Ascending aorta (tissue), 2 donors: Measurements from ENCODE around the gene MT2A. TPM values are rescaled to one million over a fixed set of nuclear protein-coding genes. Genes with fewer than 3 reads are reported as not detected.

Experiments used
- DNase-seq, 2 donors: peaks; one replicate each; pipeline ENCODE4 v3.0.0-alpha.2; 2019; ENCODE audit warnings: low spot score in 2 of 2
- H3K27ac ChIP-seq, 2 donors: fragments of 200-600 bp; sonication (generic); one replicate each; pipeline ENCODE4 v1.5.1; 2016 to 2017; ENCODE audit warnings: mild to moderate bottlenecking in 1 of 2
- H3K27me3 ChIP-seq: fragments of 200-600 bp; sonication (generic); one replicate; pipeline ENCODE4 v1.5.1; 2017
- H3K36me3 ChIP-seq, 2 donors: fragments of 200-600 bp; sonication (generic); one replicate each; pipeline ENCODE4 v1.5.1; 2016
- H3K4me1 ChIP-seq, 2 donors: fragments of 200-600 bp; sonication (generic); one replicate each; pipeline ENCODE4 v1.5.1; 2016 to 2017; ENCODE audit warnings: mild to moderate bottlenecking in 1 of 2
- H3K4me3 ChIP-seq, 2 donors: fragments of 200-600 bp; sonication (generic); one replicate each; pipeline ENCODE4 v1.5.1; 2016 to 2017; ENCODE audit warnings: mild to moderate bottlenecking in 1 of 2
- H3K9me3 ChIP-seq, 2 donors: fragments of 200-600 bp; sonication (generic); one replicate each; pipeline ENCODE4 v1.5.1; 2016
- intact Hi-C: fragments of 100-400 bp; cut with DNase I; formaldehyde crosslinking; loops from one replicate; pipeline ENCODE4 v1.15.1; 2023
- total RNA-seq: library from RNA; depleted of rRNA; stranded (reverse); fragments of >200 nt; gene quantifications from one replicate; pipeline ENCODE4 v1.1.0, GENCODE V29; 2016
- TF ChIP-seq, protein P1 (sequence below), 3 experiments: fragments of 200-600 bp in 2 of 3; fragments of 450-650 bp in 1 of 3; sonication (generic) in 2 of 3; IDR thresholded peaks; one replicate each; pipeline ENCODE4 v1.5.1; 2016 to 2019; ENCODE audit warnings: antibody characterized with exemption in 3 of 3, mild to moderate bottlenecking in 1 of 3, moderate library complexity in 1 of 3

Gene MT2A
- total RNA-seq, 1 donor from 2014 or later: 602 TPM

DNA sequence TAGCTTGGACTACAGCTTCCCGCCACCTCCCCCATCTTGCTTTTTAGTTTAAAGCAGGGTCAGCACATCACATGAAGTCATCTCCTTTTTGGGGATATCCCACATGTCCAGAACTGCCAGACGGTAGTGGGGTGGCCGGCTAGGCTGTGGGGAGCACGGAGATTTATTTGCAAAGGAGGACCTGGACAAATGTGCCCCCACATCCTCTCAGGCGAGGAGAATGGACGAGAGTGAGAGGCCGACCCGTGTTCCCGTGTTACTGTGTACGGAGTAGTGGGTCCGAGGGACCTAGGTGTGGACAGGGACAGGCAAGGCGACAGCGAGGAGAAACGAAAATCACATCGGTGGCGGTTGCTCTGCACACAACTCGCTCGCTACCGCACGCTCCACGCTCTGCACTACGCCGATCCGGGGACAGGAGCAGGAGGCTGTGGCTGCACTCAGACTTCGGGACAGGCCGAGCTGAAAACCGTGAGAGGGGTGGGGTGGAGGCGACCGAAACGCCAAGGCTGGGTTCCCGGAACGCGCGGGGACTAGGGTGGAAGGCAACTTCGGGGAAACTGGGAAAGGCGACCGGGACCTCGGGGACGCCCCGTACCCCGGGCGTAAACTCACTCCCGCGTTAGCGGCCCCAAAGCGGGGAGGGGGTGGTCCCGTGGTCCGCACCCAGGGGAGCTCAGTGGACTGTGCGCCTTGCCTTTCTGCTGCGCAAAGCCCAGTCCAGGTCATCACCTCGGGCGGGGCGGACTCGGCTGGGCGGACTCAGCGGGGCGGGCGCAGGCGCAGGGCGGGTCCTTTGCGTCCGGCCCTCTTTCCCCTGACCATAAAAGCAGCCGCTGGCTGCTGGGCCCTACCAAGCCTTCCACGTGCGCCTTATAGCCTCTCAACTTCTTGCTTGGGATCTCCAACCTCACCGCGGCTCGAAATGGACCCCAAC is 29.7 kb downstream of the MT2A start, which contains the start of gene MT1A:
MT1A (plus strand) TSS at position 853 of the 937 bp plus-strand sequence; CDS start at position 926, 73 bp downstream.
- Histone ChIP-seq H3K4me1 (peaks cover 5 to 16% of the 10 kb centered on the region in 2 donors), H3K36me3 (no peaks in the 10 kb centered on the region), H3K27me3 (no peaks in the 10 kb centered on the region), H3K4me3 (peak within 1 kb of the TSS; percentile 60 to 64), H3K27ac (peak within 1 kb of the TSS; percentile 72 to 82), H3K9me3 (no peaks in the 10 kb centered on the region)
- intact Hi-C loops: loop anchor here (1.0 to 10.0 kb wide), 2 partner anchors 30 to 547 kb away; partner anchors contain the start of genes MT2A, PSME3IP1 and RSPRY1
- TF ChIP-seq, protein P1, sequence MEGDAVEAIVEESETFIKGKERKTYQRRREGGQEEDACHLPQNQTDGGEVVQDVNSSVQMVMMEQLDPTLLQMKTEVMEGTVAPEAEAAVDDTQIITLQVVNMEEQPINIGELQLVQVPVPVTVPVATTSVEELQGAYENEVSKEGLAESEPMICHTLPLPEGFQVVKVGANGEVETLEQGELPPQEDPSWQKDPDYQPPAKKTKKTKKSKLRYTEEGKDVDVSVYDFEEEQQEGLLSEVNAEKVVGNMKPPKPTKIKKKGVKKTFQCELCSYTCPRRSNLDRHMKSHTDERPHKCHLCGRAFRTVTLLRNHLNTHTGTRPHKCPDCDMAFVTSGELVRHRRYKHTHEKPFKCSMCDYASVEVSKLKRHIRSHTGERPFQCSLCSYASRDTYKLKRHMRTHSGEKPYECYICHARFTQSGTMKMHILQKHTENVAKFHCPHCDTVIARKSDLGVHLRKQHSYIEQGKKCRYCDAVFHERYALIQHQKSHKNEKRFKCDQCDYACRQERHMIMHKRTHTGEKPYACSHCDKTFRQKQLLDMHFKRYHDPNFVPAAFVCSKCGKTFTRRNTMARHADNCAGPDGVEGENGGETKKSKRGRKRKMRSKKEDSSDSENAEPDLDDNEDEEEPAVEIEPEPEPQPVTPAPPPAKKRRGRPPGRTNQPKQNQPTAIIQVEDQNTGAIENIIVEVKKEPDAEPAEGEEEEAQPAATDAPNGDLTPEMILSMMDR (IDR thresholded peaks at IDR 0.05): no peak
- peak; percentile 50 to 91 for DNase-seq

DNA sequence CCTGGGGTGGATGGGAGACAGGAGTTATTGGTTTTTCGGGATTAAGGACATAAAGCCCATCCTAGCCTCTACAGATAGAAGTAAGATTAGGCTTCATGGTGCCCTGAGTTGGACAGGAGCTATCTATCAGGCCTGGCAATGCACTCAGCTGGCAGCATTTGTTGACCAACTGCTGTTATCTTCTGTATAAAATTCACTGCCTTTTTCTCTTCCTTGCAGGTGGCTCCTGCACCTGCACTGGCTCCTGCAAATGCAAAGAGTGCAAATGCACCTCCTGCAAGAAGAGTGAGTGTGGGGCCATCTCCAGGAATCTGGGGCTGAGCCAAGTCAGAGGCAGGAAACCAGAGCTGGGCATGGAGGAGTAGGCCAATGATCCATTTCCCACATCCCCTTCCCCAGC is 30.7 kb downstream of the MT2A start:
- peaks cover 6 to 24% of the 10 kb centered on the region in 2 donors for H3K4me1 ChIP-seq
- no peaks in the 10 kb centered on the region for H3K36me3 ChIP-seq
- H3K27ac ChIP-seq: peak overlapping the region in 1 of 2 donors; percentile 82
- H3K4me3 ChIP-seq: no peak overlapping the region
- H3K27me3 ChIP-seq: no peaks in the 10 kb centered on the region
- no peak for DNase-seq
- H3K9me3 ChIP-seq: no peaks in the 10 kb centered on the region
- TF ChIP-seq, protein P1 (IDR thresholded peaks at IDR 0.05): no peak
- intact Hi-C loops: loop anchor here (10.0 kb wide), 1 partner anchor 546 kb away; the partner anchor contains the start of genes PSME3IP1 and RSPRY1

DNA sequence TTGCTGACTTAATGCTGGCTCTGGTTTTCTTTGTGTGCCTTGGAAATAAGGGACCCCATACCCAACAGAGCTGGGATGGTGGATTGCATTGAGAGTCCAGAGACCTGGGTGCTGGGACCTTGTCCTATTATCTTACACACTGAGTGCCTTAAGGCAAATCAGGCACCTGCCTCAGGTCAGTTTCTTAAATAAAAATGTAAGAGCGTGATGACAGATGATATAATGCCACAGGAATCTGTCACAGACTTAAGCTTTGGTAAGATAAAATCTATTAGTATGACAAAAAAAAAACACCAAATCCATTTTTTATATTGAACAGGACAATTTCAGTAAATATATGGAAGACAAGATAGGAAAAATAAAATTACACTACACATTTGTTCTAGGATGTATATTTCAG is 31.7 kb downstream of the MT2A start:
- Histone ChIP-seq H3K4me3 (no peak overlapping the region), H3K27ac (no peak overlapping the region), H3K9me3 (no peaks in the 10 kb centered on the region), H3K27me3 (no peaks in the 10 kb centered on the region), H3K4me1 (peaks cover 6 to 24% of the 10 kb centered on the region in 2 donors), H3K36me3 (no peaks in the 10 kb centered on the region)
- DNase-seq: no peak
- TF ChIP-seq, protein P1 (IDR thresholded peaks at IDR 0.05): no peak
- intact Hi-C loops: loop anchor here (5.0 kb wide), 1 partner anchor 123 kb away; no protein-coding TSS in a partner anchor

DNA sequence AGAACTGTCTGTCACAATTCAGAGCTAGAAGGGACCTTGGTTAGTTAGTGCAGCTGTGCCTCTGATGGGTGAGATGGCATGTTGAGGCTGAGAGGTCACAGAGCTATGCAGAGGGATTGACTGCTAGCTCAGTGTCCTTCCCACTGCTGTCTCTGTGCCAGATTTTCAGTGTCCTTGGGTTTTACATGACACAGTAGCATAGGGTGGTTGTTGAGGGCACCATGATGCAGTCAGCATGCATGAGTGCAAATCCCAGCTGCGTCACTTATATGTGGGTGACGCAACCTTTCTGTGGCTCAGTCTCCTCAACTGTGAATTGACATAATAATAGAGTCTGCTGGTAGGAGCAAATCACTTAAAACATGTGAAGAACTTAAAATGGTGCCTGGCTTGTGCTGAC is 32.8 kb downstream of the MT2A start:
- Histone ChIP-seq H3K27ac (no peak overlapping the region), H3K36me3 (no peaks in the 10 kb centered on the region), H3K4me1 (peaks cover 6 to 24% of the 10 kb centered on the region in 2 donors), H3K9me3 (no peaks in the 10 kb centered on the region), H3K4me3 (no peak overlapping the region), H3K27me3 (no peaks in the 10 kb centered on the region)
- no peak for DNase-seq
- TF ChIP-seq, protein P1 (IDR thresholded peaks at IDR 0.05): no peak
- intact Hi-C loops: loop anchor here (5.0 kb wide), 1 partner anchor 124 kb away; no protein-coding TSS in a partner anchor

- Histone ChIP-seq H3K27me3 (no peaks in the 10 kb centered on the region), H3K9me3 (no peaks in the 10 kb centered on the region), H3K27ac (peak overlapping the region; percentile 62 to 78), H3K36me3 (no peaks in the 10 kb centered on the region), H3K4me3 (peak overlapping the region; percentile 48 to 62), H3K4me1 (peaks cover 6 to 23% of the 10 kb centered on the region in 2 donors)
- TF ChIP-seq, protein P1 (IDR thresholded peaks at IDR 0.05): peak; percentile 37 to 71 (median 53)
- peak; percentile 50 to 91 for DNase-seq
- intact Hi-C loops: loop anchor here (5.0 kb wide), 1 partner anchor 126 kb away; no protein-coding TSS in a partner anchor
These were observed 34.8 kb downstream of the MT2A start for GRCh38 chr16:56643080-56643778.
